ENCODE measurements around the gene ADAMTSL3. TPM values are rescaled to one million over a fixed set of nuclear protein-coding genes. Genes with fewer than 3 reads are reported as not detected.

Gene ADAMTSL3
- total and polyA plus RNA-seq, 2 experiments from 2014 or later: 0.61 to 0.87 TPM

GRCh38 chr15:83912343-83912742 lies 258.4 kb downstream of the ADAMTSL3 start:
- no peak overlapping the region for H3K4me3 Mint-ChIP-seq
- Histone ChIP-seq H3K4me3 (no peak overlapping the region), H3K4me1 (ENCODE audit: insufficient read depth) (no peaks in the 10 kb centered on the region), H3K36me3 (ENCODE audit: insufficient read depth) (0 out of 2 replicates have a peak, but pooled peaks cover 6% of the 10 kb centered on the region), H3K27ac (ENCODE audit: low read depth) (no peak overlapping the region), H3F3A (replicated peaks; ENCODE audit: low read depth) (no peaks in the 10 kb centered on the region), H3K9me2 (ENCODE audit: insufficient read depth) (no peaks in the 10 kb centered on the region), H4K20me1 (replicated peaks; ENCODE audit: insufficient read depth) (no peaks in the 10 kb centered on the region), H3K27me3 (ENCODE audit: insufficient read depth) (no peaks in the 10 kb centered on the region), H2AFZ (no peak overlapping the region), H3K4me2 (no peak overlapping the region), H3K79me2 (replicated peaks; ENCODE audit: insufficient read depth) (no peaks in the 10 kb centered on the region)
- H3K27ac Mint-ChIP-seq: no peak overlapping the region
- DNase-seq (ENCODE audit: low spot score) (no peak), ATAC-seq (no peak)
- H3K27me3 Mint-ChIP-seq (ENCODE audit: insufficient read depth, low read depth, poor library complexity): no peaks in the 10 kb centered on the region
- no peak for TF ChIP-seq ZNF462 (CRISPR knock-in tag; IDR thresholded peaks at IDR 0.05)
- no peak for TF ChIP-seq ETS1 (IDR thresholded peaks at IDR 0.05)
- no peak for TF ChIP-seq CREB1 (CRISPR knock-in tag; IDR thresholded peaks at IDR 0.05; ENCODE audit: low read depth)
- TF ChIP-seq CTCF (conservative IDR thresholded peaks at IDR 0.05; ENCODE audit: low read depth in 2 of 2): no peak
- TF ChIP-seq REST (IDR thresholded peaks at IDR 0.05; ENCODE audit: unreplicated experiment): no peak
- TF ChIP-seq STAT1 (IDR thresholded peaks at IDR 0.05; ENCODE audit: unreplicated experiment): no peak
- TF ChIP-seq NANOG (IDR thresholded peaks at IDR 0.05; ENCODE audit: borderline replicate concordance): no peak
- TF ChIP-seq JUNB (IDR thresholded peaks at IDR 0.05; ENCODE audit: unreplicated experiment): no peak
- TF ChIP-seq EZH2 (IDR thresholded peaks at IDR 0.05; ENCODE audit: low read depth, unreplicated experiment): no peak
- TF ChIP-seq ZNF331 (CRISPR knock-in tag; IDR thresholded peaks at IDR 0.05; ENCODE audit: low read depth): no peak
- no peak for TF ChIP-seq ZNF114 (CRISPR knock-in tag; IDR thresholded peaks at IDR 0.05)
- no peak for TF ChIP-seq POLR2AphosphoS5 (IDR thresholded peaks at IDR 0.05; ENCODE audit: low read depth)
- no peak for TF ChIP-seq EZH2phosphoT487 (IDR thresholded peaks at IDR 0.05; ENCODE audit: unreplicated experiment)
- no peaks in the 10 kb centered on the region for H3K36me3 Mint-ChIP-seq (ENCODE audit: low read depth)
- H3K4me1 Mint-ChIP-seq: no peaks in the 10 kb centered on the region
- H3K9me3 Mint-ChIP-seq: peaks cover 9% of the 10 kb centered on the region; the same call in 2 of the 3 replicates
